Activated B cell treated with CpG ODN at 0.5 μM for 24 hours (primary cell): ENCODE results near the gene CCR7. TPM values are rescaled to one million over a fixed set of nuclear protein-coding genes. Genes with fewer than 3 reads are reported as not detected.

ENCODE experiments used
- ATAC-seq: fragments of 200-7000 bp; cut with Tn5 transposase; one replicate; pipeline ENCODE4 v1.10.0; 2021; ENCODE audit warnings: low read depth, mild to moderate bottlenecking, moderate library complexity
- CTCF ChIA-PET: fragments of 350-600 bp; sonication (Branson Sonifier 250); formaldehyde crosslinking; loops from one replicate; lab custom pipeline; 2021; ENCODE audit warnings: antibody characterized with exemption; lab: Charles Lee
- POLR2A ChIA-PET: fragments of 350-600 bp; sonication (Branson Sonifier 250); formaldehyde crosslinking; loops from one replicate; lab custom pipeline; 2021; ENCODE audit warnings: antibody characterized with exemption; lab: Charles Lee
- DNase-seq: peaks from one replicate; pipeline ENCODE4 v3.0.0; 2022
- H3K27ac Mint-ChIP-seq: one replicate; pipeline ENCODE4 v1.8.0; 2020; ENCODE audit warnings: mixed read lengths
- H3K27me3 Mint-ChIP-seq: one replicate; pipeline ENCODE4 v1.8.0; 2021; ENCODE audit warnings: mixed read lengths
- H3K36me3 Mint-ChIP-seq: one replicate; pipeline ENCODE4 v1.8.0; 2021; ENCODE audit warnings: low read depth, mixed read lengths
- H3K4me1 Mint-ChIP-seq: one replicate; pipeline ENCODE4 v1.8.0; 2021; ENCODE audit warnings: mixed read lengths
- H3K4me3 Mint-ChIP-seq: one replicate; pipeline ENCODE4 v1.8.0; 2020; ENCODE audit warnings: mild to moderate bottlenecking, mixed read lengths
- H3K9me3 Mint-ChIP-seq: one replicate; pipeline ENCODE4 v1.8.0; 2020; ENCODE audit warnings: mixed read lengths
- intact Hi-C: fragments of 100-400 bp; cut with micrococcal nuclease; formaldehyde crosslinking; loops from one replicate; pipeline ENCODE4 v1.15.1; 2024
- total RNA-seq: library from RNA; stranded (reverse); gene quantifications from 2 replicates; pipeline ENCODE4 v1.2.3, GENCODE V29; 2022
- TF ChIP-seq, protein P1 (sequence below): fragments of 200-600 bp; IDR thresholded peaks from one replicate; pipeline ENCODE4 v1.8.0; 2022; ENCODE audit warnings: antibody characterized with exemption, mild to moderate bottlenecking

The CCR7 gene
- total RNA-seq, 1 donor from 2014 or later: 572 TPM

DNA sequence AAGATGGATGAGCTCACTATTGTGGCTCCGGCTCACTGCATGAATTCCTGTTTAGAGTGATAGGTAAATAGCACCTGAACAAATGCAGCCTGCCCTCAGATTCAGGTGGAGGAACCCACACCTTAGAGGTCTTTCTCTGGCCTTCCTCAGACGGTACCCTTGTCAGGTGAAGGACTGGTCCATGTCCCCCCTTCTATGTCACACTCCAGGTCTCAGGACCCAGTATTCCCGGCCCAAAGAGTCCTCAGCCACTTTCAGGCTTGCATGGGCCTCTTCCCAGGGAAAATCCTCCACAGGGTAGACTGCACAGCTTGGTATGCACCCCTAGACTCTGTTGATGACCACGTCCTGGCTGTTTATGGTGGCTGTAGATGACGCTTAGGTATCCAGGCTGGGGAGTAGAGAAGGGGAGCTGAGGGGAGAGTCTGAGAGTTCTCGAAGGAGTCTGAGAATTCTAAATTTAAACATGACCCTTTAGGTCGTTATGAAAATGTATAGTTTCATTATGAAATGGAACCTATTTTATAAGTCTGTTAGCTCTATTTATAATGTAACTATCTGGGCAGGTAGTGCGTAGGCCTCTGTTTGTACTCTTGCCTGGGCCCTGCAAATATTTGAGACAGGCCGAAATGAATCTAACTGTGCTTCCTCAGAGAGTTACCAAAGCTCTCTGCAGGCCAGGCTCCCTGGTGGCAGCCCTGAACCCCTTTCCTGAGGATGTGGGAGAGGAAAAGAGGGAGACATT is 32.5 kb upstream of the CCR7 start:
- intact Hi-C loops: loop anchor here (2.0 kb wide), 1 partner anchor 1069 kb away; no protein-coding TSS in a partner anchor
- peak overlapping the region; percentile 92 for H3K27ac Mint-ChIP-seq
- H3K9me3 Mint-ChIP-seq: peaks cover 5% of the 10 kb centered on the region
- H3K4me1 Mint-ChIP-seq: peaks cover 90% of the 10 kb centered on the region
- peaks cover 2% of the 10 kb centered on the region for H3K36me3 Mint-ChIP-seq
- ChIA-PET CTCF (interaction anchor here (1.2 to 2.8 kb wide), 5 partner anchors 18 to 37 kb away, joined by 3 to 15 read pairs (median 10); no protein-coding TSS in a partner anchor), POLR2A (interaction anchor here (0.6 to 5.9 kb wide), 14 partner anchors 13 to 280 kb away, joined by 3 to 381 read pairs (median 9); partner anchors contain the start of gene CCR7)
- TF ChIP-seq, protein P1, sequence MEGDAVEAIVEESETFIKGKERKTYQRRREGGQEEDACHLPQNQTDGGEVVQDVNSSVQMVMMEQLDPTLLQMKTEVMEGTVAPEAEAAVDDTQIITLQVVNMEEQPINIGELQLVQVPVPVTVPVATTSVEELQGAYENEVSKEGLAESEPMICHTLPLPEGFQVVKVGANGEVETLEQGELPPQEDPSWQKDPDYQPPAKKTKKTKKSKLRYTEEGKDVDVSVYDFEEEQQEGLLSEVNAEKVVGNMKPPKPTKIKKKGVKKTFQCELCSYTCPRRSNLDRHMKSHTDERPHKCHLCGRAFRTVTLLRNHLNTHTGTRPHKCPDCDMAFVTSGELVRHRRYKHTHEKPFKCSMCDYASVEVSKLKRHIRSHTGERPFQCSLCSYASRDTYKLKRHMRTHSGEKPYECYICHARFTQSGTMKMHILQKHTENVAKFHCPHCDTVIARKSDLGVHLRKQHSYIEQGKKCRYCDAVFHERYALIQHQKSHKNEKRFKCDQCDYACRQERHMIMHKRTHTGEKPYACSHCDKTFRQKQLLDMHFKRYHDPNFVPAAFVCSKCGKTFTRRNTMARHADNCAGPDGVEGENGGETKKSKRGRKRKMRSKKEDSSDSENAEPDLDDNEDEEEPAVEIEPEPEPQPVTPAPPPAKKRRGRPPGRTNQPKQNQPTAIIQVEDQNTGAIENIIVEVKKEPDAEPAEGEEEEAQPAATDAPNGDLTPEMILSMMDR: no peak
- ATAC-seq (no peak), DNase-seq (no peak)
- no peaks in the 10 kb centered on the region for H3K27me3 Mint-ChIP-seq
- peak overlapping the region; percentile 59 for H3K4me3 Mint-ChIP-seq

DNA sequence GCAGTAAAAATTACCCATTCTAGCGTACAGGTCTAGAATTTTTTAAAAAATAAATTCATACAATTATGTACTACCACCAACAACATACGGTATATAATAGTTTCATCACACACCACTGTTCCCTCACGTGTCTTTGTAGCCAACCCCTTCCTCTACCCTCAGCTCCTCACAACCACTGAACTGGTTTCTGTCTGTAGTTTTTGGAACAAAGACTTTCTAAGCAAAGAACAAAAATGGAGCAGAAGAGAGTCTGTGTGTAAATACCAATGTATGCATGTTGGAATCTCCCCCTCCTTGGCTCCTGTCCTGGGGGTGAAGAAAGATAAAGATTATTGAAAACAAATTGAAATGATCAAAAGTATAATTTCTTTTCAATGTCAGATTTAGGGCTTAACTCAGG is 31.9 kb upstream of the CCR7 start:
- Mint-ChIP-seq H3K9me3 (peaks cover 5% of the 10 kb centered on the region), H3K27me3 (no peaks in the 10 kb centered on the region), H3K4me1 (peaks cover 84% of the 10 kb centered on the region), H3K36me3 (peaks cover 2% of the 10 kb centered on the region), H3K27ac (peak overlapping the region; percentile 92), H3K4me3 (peak overlapping the region; percentile 59)
- POLR2A ChIA-PET: interaction anchor here (0.6 to 5.9 kb wide), 8 partner anchors 14 to 50 kb away, joined by 3 to 381 read pairs (median 26); partner anchors contain the start of genes CCR7 and SMARCE1
- intact Hi-C loops: no loop called here
- DNase-seq (no peak), ATAC-seq (no peak)
- CTCF ChIA-PET: interaction anchor here (1.2 to 2.8 kb wide), 5 partner anchors 18 to 37 kb away, joined by 3 to 15 read pairs (median 10); no protein-coding TSS in a partner anchor
- TF ChIP-seq, protein P1: no peak

DNA sequence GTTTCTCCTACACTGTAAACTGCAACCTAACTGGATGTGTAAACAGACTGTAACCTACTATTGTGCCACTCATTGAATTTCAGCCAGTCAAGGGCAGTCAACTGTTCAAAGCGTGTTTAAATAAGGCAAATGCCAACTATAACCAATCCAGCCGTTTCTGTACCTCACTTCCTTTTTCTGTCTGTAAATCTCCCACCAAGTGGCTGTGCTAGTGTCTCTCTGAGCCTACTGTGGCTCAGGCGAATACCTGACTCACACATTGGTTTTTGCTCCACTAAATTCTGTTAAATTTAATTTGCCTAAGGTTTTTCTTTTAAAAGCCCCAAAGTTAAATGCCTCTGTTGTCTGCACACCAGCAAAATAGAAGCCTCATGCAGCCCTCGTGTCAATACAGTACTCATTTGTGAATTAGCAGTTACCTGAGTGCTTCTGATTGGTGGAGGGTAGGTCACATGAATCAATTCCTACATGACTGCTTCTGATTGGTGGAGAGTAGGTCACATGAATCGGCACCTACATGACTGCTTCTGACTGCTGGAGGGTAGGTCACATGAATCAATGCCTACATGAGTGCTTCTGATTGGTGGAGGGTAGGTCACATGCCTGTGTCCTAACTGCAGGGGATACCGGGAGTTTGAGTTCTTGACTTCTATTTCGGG is 31.1 kb upstream of the CCR7 start:
- ATAC-seq (peak; percentile 56), DNase-seq (no peak)
- intact Hi-C loops: loop anchor here (1.0 kb wide), 1 partner anchor 19 kb away; no protein-coding TSS in a partner anchor
- H3K9me3 Mint-ChIP-seq: peaks cover 5% of the 10 kb centered on the region
- peaks cover 2% of the 10 kb centered on the region for H3K36me3 Mint-ChIP-seq
- POLR2A ChIA-PET: interaction anchor here (0.5 to 5.9 kb wide), 14 partner anchors 14 to 51 kb away, joined by 3 to 381 read pairs (median 4); partner anchors contain the start of genes CCR7 and SMARCE1
- H3K4me3 Mint-ChIP-seq: peak overlapping the region; percentile 78
- TF ChIP-seq, protein P1: no peak
- peak overlapping the region; percentile 92 for H3K27ac Mint-ChIP-seq
- CTCF ChIA-PET: interaction anchor here (0.7 to 2.8 kb wide), 4 partner anchors 8 to 36 kb away, joined by 3 to 15 read pairs (median 8); no protein-coding TSS in a partner anchor
- H3K4me1 Mint-ChIP-seq: peaks cover 79% of the 10 kb centered on the region
- H3K27me3 Mint-ChIP-seq: no peaks in the 10 kb centered on the region

- no peak for ATAC-seq
- TF ChIP-seq, protein P1: no peak
- POLR2A ChIA-PET: interaction anchor here (0.9 to 2.8 kb wide), 9 partner anchors 8 to 34 kb away, joined by 3 to 17 read pairs (median 7); partner anchors contain the start of gene CCR7
- no peak overlapping the region for H3K27ac Mint-ChIP-seq
- no peaks in the 10 kb centered on the region for H3K27me3 Mint-ChIP-seq
- H3K36me3 Mint-ChIP-seq: peaks cover 4% of the 10 kb centered on the region
- peaks cover 13% of the 10 kb centered on the region for H3K9me3 Mint-ChIP-seq
- CTCF ChIA-PET: interaction anchor here (1.0 to 1.2 kb wide), 2 partner anchors 25 to 30 kb away, joined by 3 to 4 read pairs; no protein-coding TSS in a partner anchor
- peaks cover 71% of the 10 kb centered on the region for H3K4me1 Mint-ChIP-seq
- DNase-seq: no peak
- intact Hi-C loops: no loop called here
- no peak overlapping the region for H3K4me3 Mint-ChIP-seq
These were observed 25.5 kb upstream of the CCR7 start for GRCh38 chr17:40590742-40591141.
